Breast epithelium (tissue), 4 donors: ENCODE results near the gene HAPLN3. TPM values are rescaled to one million over a fixed set of nuclear protein-coding genes. Genes with fewer than 3 reads are reported as not detected.

Source experiments
- DNase-seq, 2 donors: peaks; one replicate each; pipeline ENCODE4 v3.0.0-alpha.2; 2019; ENCODE audit warnings: low spot score in 2 of 2
- H3K27ac ChIP-seq, 2 donors: fragments of 200-600 bp; sonication (generic) in 1 of 2; one replicate each; pipeline ENCODE4 v1.5.1; 2016 to 2019; ENCODE audit warnings: mild to moderate bottlenecking in 1 of 2
- H3K27me3 ChIP-seq, 2 donors: fragments of 200-600 bp; sonication (generic) in 1 of 2; one replicate each; pipeline versions ENCODE4 v1.5.1 to v1.6.0; 2017 to 2019; ENCODE audit warnings: control low read depth in 1 of 2, mild to moderate bottlenecking in 1 of 2
- H3K36me3 ChIP-seq: fragments of 200-600 bp; one replicate; pipeline ENCODE4 v1.5.1; 2019
- H3K4me1 ChIP-seq, 2 donors: fragments of 200-600 bp; sonication (generic); one replicate each; pipeline ENCODE4 v1.5.1; 2016 to 2019; ENCODE audit warnings: control low read depth in 1 of 2
- H3K4me3 ChIP-seq, 3 donors: fragments of 200-600 bp; sonication (generic); 1 replicate in 2 of 3; 2 replicates in 1 of 3; pipeline ENCODE4 v1.5.1; 2016 to 2019; ENCODE audit warnings: mild to moderate bottlenecking in 3 of 3, moderate library complexity in 2 of 3
- H3K9me3 ChIP-seq, 2 donors: fragments of 200-600 bp; sonication (generic) in 1 of 2; one replicate each; pipeline ENCODE4 v1.5.1; 2016 to 2019; ENCODE audit warnings: control low read depth in 1 of 2
- CTCF ChIP-seq, 3 donors: fragments of 450-650 bp; IDR thresholded peaks; one replicate each; pipeline ENCODE4 v1.5.1; 2016 to 2017; ENCODE audit warnings: antibody characterized with exemption in 3 of 3, mild to moderate bottlenecking in 3 of 3, moderate library complexity in 3 of 3
- POLR2A ChIP-seq: fragments of 450-650 bp; IDR thresholded peaks from one replicate; pipeline ENCODE4 v1.6.1; 2016; ENCODE audit warnings: antibody characterized with exemption, mild to moderate bottlenecking, moderate library complexity
- POLR2AphosphoS5 ChIP-seq, 3 donors: sonication (generic); formaldehyde crosslinking; IDR thresholded peaks; one replicate each; pipeline ENCODE4 v1.6.1; 2017; ENCODE audit warnings: antibody characterized with exemption in 3 of 3
- intact Hi-C: fragments of 100-400 bp; cut with DNase I; formaldehyde crosslinking; loops from one replicate; pipeline ENCODE4 v1.15.1; 2023; ENCODE audit warnings: low total_unique reads
- total RNA-seq, 3 donors: library from RNA; depleted of rRNA; stranded (reverse); fragments of >200 nt; gene quantifications; one replicate each; pipeline ENCODE4 v1.1.0, GENCODE V29; 2016

The HAPLN3 gene
- total RNA-seq, 3 donors from 2014 or later = 3.4 to 24.6 (median 11.1) TPM

DNA sequence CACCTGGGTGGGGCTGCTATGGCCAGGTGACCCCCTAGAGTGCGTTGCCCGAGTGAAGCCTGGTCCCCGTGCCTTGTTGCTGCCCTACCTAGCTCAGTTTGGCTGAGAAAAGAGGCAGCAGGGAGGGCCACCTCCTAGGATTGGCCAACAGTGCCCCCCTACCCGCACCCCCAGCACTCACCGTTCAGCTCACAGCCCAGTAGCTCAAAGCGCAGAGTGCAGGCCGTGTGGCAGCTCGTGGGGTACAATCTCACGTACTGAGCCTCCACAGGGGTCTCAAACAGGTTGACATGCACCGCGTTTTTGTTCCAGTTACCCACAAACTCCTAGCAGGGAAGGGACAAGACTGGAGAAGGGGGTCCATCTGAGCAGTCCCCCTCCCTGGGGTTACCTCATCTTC, 10.2 kb upstream of the HAPLN3 start:
- H3K4me1 ChIP-seq = peaks cover 4 to 15% of the 10 kb centered on the region in 2 donors
- H3K9me3 ChIP-seq = no peaks in the 10 kb centered on the region
- intact Hi-C loops = loop anchor here (5.0 to 10.0 kb wide), 2 partner anchors 112 to 259 kb away; no protein-coding TSS in a partner anchor
- H3K27me3 ChIP-seq = no peaks in the 10 kb centered on the region
- TF ChIP-seq POLR2A (no peak), CTCF (IDR thresholded peaks at IDR 0.05) (no peak), POLR2AphosphoS5 (IDR thresholded peaks at IDR 0.05) (no peak)
- peak overlapping the region; percentile 48 to 52 for H3K27ac ChIP-seq
- DNase-seq = no peak
- no peak overlapping the region for H3K4me3 ChIP-seq
- H3K36me3 ChIP-seq = no peaks in the 10 kb centered on the region

DNA sequence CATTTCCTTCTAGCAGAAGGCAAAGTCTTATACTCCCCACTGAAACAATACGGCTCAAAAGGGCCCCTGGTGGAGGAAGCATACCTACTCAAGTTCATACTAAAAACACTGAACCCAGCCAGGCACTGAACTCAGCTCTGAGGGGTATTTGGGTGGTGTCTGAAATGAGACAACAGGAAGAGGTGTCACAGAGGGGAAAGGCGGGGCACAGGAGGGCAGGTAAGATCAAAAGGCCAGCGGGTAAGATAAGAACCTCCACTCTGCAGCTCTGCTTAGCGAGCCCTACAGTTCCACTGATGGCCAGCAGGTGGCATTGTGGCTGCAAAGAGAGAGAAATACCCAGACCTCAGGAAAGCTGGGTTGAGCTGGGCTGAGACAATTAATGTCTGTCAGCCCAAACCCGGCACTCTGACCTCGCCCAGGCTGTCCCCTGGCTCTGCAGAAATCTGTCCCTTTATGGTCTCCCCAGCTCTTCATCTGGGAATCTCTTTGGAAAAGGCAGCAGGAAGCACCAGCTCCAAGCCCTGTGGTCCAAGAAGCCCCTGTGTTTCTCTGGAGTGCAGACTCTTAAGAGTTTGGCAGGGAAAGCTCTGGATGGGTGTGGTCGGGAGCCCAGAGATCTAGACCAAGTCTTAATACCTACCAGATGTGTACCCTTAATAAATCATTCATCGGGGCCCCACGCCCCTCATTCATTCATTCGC, 9.4 kb upstream of the HAPLN3 start:
- TF ChIP-seq CTCF (IDR thresholded peaks at IDR 0.05) = peak; percentile 93 to 98 (median 94)
- no peak for TF ChIP-seq POLR2A
- no peak for TF ChIP-seq POLR2AphosphoS5 (IDR thresholded peaks at IDR 0.05)
- intact Hi-C loops = loop anchor here (5.0 to 10.0 kb wide), 2 partner anchors 113 to 260 kb away; no protein-coding TSS in a partner anchor
- no peaks in the 10 kb centered on the region for H3K36me3 ChIP-seq

DNA sequence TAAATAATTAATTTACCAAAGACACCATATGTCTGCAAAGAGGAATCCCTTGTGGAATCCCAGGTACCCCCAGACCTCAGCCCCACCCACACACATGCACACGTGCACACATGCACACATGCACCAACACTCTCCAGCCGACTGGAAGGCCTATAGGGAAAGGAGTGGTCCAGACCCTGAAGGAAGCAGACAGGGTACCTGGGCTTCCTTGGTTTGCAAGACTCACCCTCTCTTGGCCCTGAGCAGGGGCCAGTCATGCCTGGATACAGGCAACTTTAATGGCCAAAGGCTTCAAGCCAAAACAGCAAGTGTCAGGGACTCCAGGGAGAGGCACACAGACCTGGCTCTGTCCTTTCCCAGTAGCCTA, 8.9 kb upstream of the HAPLN3 start:
- TF ChIP-seq CTCF (IDR thresholded peaks at IDR 0.05) (no peak), POLR2AphosphoS5 (IDR thresholded peaks at IDR 0.05) (no peak), POLR2A (no peak)
- intact Hi-C loops = loop anchor here (10.0 kb wide), 1 partner anchor 261 kb away; no protein-coding TSS in a partner anchor
- peaks cover 0 to 15% of the 10 kb centered on the region in 2 donors for H3K4me1 ChIP-seq
- H3K27ac ChIP-seq = no peak overlapping the region
- H3K4me3 ChIP-seq = no peak overlapping the region
- no peaks in the 10 kb centered on the region for H3K27me3 ChIP-seq
- H3K36me3 ChIP-seq = no peaks in the 10 kb centered on the region
- no peak for DNase-seq
- H3K9me3 ChIP-seq = no peaks in the 10 kb centered on the region

More for the DNA sequence above, 9.4 kb upstream of the HAPLN3 start:
- Histone ChIP-seq H3K27ac (peak overlapping the region; percentile 45 to 48), H3K27me3 (no peaks in the 10 kb centered on the region), H3K4me3 (peak overlapping the region in 1 of 3 donors; percentile 2), H3K4me1 (peaks cover 0 to 15% of the 10 kb centered on the region in 2 donors), H3K9me3 (no peaks in the 10 kb centered on the region)
- peak; percentile 71 to 81 for DNase-seq

DNA sequence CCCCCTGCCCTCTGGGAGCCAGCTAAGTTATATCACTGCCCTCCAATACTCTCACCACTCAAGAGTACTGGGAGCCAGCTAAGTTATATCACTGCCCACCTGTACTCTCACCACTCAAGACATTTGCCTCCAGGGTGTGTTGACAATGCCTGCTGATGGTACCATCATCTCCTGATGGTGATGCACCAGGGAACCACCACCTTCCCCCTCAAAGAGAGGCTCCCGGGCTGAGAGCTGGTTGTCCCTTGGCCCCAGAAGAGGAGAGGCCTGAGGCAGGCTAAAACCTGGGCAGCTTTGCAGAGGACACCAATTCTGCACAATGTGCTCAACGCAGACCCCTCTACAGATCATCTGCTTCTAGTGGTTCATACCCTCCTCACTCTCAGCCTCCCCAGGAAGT, 7.5 kb upstream of the HAPLN3 start:
- TF ChIP-seq POLR2AphosphoS5 (IDR thresholded peaks at IDR 0.05) = no peak
- no peak overlapping the region for H3K4me3 ChIP-seq
- H3K27ac ChIP-seq = no peak overlapping the region
- H3K9me3 ChIP-seq = no peaks in the 10 kb centered on the region
- no peaks in the 10 kb centered on the region for H3K36me3 ChIP-seq
- intact Hi-C loops = loop anchor here (10.0 kb wide), 1 partner anchor 262 kb away; no protein-coding TSS in a partner anchor
- no peak for DNase-seq
- H3K4me1 ChIP-seq = peaks cover 0 to 4% of the 10 kb centered on the region in 2 donors
- no peaks in the 10 kb centered on the region for H3K27me3 ChIP-seq

- TF ChIP-seq POLR2AphosphoS5 (IDR thresholded peaks at IDR 0.05) (no peak), CTCF (IDR thresholded peaks at IDR 0.05) (no peak), POLR2A (no peak)
- Histone ChIP-seq H3K27me3 (no peaks in the 10 kb centered on the region), H3K9me3 (no peaks in the 10 kb centered on the region), H3K4me1 (peaks cover 4 to 8% of the 10 kb centered on the region in 2 donors), H3K27ac (no peak overlapping the region), H3K36me3 (no peaks in the 10 kb centered on the region), H3K4me3 (no peak overlapping the region)
- no peak for DNase-seq
- intact Hi-C loops = loop anchor here (10.0 kb wide), 1 partner anchor 262 kb away; no protein-coding TSS in a partner anchor
Measured at GRCh38 chr15:88902221-88902835, 7.0 kb upstream of the HAPLN3 start.
